ENCODE data around the gene SULF2. TPM values are rescaled to one million over a fixed set of nuclear protein-coding genes. Genes with fewer than 3 reads are reported as not detected.
"Not testable (repeated sequence)": the region's sequence is repeated elsewhere in the genome, so short reads cannot be mapped to it uniquely, and the experiment has no call there.

Gene SULF2
- total RNA-seq, 1 donor from 2014 or later = 39.7 TPM

DNA sequence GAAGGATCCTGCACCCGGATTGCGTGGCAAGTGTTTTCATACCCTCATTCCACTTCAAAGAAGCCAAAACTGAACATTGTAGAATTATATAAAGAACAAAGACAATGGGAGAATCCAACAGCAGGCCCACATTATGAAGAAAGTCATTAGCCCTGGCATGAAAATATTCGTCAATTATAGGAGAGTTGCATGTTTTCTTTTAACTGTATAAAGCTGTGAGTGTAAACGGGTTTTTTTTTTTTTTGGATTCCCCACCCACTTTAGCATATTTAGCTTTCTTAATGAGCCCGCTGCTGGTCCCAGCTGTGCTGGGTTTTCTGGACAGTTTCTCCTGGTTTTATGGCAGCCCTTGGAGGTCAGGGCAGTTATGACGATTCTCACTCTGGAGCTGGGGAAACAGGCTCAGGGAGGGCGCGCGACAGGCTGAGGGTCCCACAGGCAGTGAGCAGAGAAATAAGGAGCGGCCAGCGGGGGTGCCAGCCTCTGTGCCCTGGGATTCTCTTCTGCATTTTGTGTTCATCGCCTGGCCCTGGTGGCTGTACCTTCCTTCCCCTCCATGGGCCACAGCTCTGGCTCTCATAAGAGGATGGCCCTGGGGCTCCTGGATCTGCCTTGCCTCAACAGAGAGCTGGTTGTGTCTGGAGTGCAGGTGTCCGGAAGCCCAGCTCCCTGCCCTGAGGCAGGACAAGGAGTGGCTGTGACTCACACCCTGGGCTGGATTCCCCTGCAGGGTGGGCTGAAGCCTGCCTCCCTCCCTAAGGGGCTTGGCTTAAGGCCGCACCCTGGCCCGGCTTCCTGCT lies 24.1 kb upstream of the SULF2 start:
- intact Hi-C loops (cut with DNase I) = no loop called here
- DNase-seq (ENCODE audit: low spot score) = peak; percentile 71

DNA sequence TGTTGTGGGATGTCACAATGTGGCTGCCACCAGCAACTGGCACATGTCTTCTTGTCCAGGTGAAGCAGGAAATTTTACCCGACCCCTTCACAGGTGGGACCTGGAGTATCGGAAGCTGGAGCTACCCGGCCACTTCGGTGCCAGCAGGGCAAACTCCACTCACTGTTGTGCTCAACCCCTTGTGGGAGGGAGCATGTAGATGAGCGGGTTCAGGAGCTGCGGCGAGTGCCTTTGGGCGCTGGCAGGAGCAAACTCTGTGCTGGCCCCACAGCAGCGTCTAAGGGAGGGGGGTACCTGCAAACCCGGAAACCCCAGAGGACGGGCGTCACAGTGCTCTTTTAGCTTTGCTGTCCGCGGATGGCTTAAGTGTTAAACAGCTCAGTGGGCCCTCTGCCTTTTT lies 20.7 kb upstream of the SULF2 start:
- DNase-seq (ENCODE audit: low spot score) = peak; percentile 70
- intact Hi-C loops (cut with DNase I) = no loop called here

DNA sequence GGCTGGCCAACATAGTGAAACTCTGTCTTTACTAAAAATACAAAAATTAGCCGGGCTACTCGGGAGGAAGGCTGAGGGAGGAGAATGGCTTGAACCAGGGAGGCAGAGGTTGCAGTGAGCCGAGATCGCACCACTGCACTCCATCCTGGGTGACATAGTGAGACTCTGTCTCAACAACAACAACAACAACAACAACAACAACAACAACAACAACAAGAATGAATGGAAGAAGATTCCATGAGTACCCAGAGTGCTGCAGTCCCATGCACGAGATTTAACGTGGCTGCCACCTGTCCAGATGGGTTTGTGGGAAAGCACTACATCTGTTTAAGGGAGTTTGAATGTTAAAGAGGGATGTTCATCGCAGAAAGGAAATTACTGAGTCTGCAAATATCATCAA lies 19.7 kb upstream of the SULF2 start:
- intact Hi-C loops (cut with DNase I); DNase-seq (ENCODE audit: low spot score): not testable (repeated sequence)

DNA sequence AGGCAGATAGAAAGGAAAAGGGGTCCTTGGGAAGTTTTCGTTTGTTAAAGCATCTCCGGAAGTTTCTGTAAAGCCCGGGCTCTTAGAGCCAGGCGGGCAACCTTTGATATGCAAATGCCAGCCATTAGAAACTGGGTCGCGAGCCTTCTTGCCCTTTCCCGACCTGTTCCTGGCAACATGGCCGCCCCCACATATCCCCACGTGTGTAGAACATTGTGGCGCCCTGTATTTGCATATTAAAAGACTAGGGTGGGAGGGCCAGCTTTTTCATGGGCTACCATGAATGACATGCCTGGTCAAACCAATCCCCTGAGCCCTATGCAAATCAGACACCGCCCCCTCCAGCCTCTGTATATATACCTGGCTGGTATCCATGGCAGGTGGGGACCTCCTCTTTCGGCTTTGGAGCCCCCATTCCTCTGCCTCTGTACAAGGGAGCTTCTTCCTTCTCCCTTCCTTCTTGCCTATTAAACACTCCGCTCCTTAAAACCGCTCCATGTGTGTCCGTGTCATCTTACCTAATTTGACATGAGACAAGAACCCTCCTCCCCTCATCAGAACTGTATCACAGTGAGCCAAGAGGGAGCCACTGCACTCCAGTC lies 19.0 kb upstream of the SULF2 start:
- DNase-seq (ENCODE audit: low spot score) = not testable (repeated sequence)

GRCh38 chr20:47802975-47803374 lies 17.7 kb upstream of the SULF2 start:
- intact Hi-C loops (cut with DNase I) = no loop called here
- no peak for DNase-seq (ENCODE audit: low spot score)

More for the DNA sequence above, 19.0 kb upstream of the SULF2 start:
- intact Hi-C loops (cut with DNase I) = not testable (repeated sequence)

GRCh38 chr20:47802226-47802920 lies 17.1 kb upstream of the SULF2 start:
- intact Hi-C loops (cut with DNase I) = no loop called here
- no peak for DNase-seq (ENCODE audit: low spot score)

DNA sequence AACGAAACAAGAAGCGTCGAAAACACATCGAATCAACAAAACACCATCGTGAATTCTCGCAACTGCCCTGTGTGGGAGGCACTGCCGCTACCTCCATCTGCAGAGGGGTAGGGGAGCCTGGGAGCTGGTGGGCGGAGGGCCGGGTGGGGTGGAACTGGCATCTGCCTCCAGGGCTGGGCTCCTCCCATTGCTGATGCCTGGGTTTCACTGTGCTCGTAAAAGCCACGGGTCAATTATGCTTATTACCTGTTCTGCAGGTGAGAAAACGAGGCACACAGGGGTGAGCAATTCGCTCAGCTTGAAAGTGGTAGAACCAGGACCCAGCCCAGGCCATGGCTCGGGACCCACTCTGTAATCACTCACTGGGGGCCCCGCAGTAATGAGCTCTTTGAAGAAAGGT lies 16.5 kb upstream of the SULF2 start:
- intact Hi-C loops (cut with DNase I) = no loop called here
- DNase-seq (ENCODE audit: low spot score) = no peak

DNA sequence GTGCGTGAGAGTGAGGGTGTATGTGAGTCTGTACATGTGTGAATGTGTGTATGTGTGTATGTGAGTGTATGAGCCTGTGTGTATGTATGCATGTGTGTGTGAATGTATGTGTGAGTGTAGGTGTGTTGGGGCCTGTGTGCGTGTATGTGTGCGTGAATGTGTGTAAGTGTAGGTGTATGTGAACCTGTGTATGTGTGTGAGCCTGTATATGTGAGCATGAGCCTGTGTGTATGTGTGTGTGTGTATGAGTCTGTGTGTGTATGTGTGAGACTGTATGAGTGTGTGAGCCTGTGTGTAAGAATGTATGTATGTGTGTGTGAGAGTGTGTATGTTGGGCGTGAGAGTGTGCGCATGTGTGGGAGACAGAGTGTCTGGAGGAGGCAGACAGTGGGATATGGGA lies 15.8 kb upstream of the SULF2 start:
- DNase-seq (ENCODE audit: low spot score) = no peak
- intact Hi-C loops (cut with DNase I) = no loop called here

- DNase-seq (ENCODE audit: low spot score) = no peak
- intact Hi-C loops (cut with DNase I) = no loop called here
Measured at GRCh38 chr20:47800623-47801022, 15.3 kb upstream of the SULF2 start.

GRCh38 chr20:47799116-47799715 lies 13.9 kb upstream of the SULF2 start:
- intact Hi-C loops (cut with DNase I) = no loop called here
- DNase-seq (ENCODE audit: low spot score) = no peak

- intact Hi-C loops (cut with DNase I) = no loop called here
- no peak for DNase-seq (ENCODE audit: low spot score)
Measured at GRCh38 chr20:47796971-47797370, 11.7 kb upstream of the SULF2 start.

GRCh38 chr20:47795214-47795907 lies 10.1 kb upstream of the SULF2 start:
- intact Hi-C loops (cut with DNase I) = no loop called here
- no peak for DNase-seq (ENCODE audit: low spot score)

DNA sequence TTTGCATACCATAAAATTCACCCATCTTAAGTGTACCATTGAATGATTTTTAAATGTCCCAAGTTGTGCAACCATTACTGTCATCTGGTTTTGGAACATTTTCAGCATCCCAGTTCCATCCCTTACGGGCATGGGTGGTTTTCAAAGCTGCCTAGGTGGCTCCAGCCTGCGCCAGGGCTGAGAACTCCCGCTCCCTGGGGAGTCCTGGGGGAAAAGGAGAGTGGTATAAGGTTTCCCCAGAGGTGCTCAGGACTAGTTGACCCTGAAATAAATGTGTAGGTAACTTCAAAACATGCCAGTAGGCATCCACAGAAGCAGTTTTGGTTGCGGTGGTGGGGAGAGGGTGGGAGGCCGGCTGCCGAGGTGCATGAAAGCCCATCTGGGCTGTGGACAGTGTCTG lies 9.0 kb upstream of the SULF2 start:
- intact Hi-C loops (cut with DNase I); DNase-seq (ENCODE audit: low spot score): not testable (repeated sequence)

GRCh38 chr20:47792021-47792618 lies 6.8 kb upstream of the SULF2 start:
- intact Hi-C loops (cut with DNase I) = no loop called here
- no peak for DNase-seq (ENCODE audit: low spot score)

- no peak for DNase-seq (ENCODE audit: low spot score)
- intact Hi-C loops (cut with DNase I) = no loop called here
Measured at GRCh38 chr20:47791084-47791599, 5.9 kb upstream of the SULF2 start.

GRCh38 chr20:47790580-47790965 lies 5.3 kb upstream of the SULF2 start:
- intact Hi-C loops (cut with DNase I) = no loop called here

GRCh38 chr20:47789764-47790579 lies 4.7 kb upstream of the SULF2 start:
- intact Hi-C loops (cut with DNase I) = loop anchor here (5.0 to 10.0 kb wide), 2 partner anchors 113 to 485 kb away; no protein-coding TSS in a partner anchor
- DNase-seq (ENCODE audit: low spot score) = no peak

More at GRCh38 chr20:47790580-47790965, 5.3 kb upstream of the SULF2 start:
- DNase-seq (ENCODE audit: low spot score) = no peak

Data from cardiac septum (tissue), 1 donor.